ENCODE measurements around the gene SEZ6L. TPM values are rescaled to one million over a fixed set of nuclear protein-coding genes. Genes with fewer than 3 reads are reported as not detected.

Gene SEZ6L
- total RNA-seq, 1 experiment from 2014 or later = not detected

DNA sequence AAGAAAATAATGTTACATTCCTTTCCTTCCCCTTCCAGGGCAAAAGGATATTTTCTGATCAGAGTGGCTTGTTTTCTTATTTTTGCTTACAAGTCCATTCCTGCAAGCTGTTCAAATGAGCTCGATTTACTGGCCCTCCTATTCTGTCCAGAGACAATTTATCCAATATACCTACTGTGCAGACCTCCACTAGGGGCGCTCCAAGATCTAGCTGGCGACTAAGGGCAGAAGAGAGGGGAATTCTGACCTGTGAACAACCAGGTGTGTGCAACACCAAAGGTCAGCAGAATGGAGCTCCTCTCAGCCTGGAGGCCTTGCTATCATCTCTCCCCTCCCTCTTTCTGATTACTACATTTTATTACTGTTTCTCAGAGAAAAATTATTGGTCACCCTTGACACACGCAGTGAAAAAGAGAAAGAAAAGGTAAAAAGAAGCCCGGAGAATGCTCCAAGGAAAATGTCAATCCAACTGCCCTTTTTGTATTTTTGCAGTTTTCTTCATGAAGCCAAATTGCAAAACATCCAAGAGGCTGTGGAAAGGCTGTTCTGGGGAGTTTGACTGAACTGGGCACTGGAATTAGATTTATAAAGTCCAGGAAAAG lies 3.2 kb downstream of the SEZ6L start:
- peak; percentile 21 for DNase-seq (ENCODE audit: extremely low read depth, low read depth)

DNA sequence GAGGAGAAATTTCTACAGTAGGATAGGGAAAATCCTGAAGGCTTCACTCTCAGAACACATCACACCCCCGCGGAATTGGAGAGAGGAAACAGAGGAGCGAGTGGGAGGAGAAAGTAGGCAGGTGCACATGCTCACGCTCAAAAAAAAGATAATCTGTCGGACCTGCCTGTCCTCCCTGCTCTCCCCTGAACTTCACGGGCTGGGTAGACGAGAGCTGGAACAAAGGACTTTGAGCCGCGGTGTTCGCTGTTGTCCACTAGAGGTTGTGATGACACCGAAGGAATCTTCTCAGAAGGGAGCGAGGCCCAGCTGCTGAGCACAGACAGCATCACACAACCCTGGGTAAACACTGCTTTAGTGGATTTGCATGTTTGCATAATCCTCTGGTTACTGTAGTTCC lies 5.0 kb downstream of the SEZ6L start:
- no peak for DNase-seq (ENCODE audit: extremely low read depth, low read depth)

DNA sequence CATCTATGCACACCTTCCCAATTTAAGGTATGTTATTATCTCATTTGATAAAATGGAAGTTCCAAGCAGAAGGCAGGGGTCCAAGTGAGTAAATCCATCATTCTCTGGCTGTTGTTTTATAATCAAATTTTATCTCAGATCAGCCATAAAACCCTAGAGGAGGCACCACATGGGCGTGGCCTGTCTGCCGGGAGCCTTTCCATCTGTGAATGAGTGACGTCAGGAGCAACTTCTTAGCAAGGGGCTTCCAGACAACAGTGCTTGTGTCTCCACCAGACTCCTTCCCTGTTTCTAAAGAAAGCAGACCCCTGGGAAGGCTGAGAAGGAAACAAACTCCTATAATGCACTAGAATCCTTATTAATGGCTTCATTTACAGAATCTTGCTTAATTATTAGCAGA lies 13.5 kb downstream of the SEZ6L start:
- no peak for DNase-seq (ENCODE audit: extremely low read depth, low read depth)

DNA sequence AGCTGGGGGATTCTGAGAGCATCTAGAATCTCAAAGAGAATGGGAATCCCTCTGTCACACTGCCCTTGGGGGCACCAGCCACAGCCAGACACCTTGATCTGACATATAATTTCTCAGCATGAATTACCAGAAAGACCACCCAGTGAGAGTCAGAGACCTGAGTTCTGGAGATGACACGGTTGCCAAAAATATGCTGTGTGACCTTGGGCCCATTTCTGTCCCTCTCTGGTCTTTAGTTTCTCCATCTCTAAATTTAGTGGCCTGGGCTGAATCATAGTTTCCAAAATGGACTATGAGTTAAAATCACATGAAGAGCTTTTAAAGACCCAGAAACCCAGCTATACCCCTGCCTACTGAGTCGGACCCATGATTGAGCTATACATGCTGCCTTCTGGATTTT lies 15.9 kb downstream of the SEZ6L start:
- no peak for DNase-seq (ENCODE audit: extremely low read depth, low read depth)

DNA sequence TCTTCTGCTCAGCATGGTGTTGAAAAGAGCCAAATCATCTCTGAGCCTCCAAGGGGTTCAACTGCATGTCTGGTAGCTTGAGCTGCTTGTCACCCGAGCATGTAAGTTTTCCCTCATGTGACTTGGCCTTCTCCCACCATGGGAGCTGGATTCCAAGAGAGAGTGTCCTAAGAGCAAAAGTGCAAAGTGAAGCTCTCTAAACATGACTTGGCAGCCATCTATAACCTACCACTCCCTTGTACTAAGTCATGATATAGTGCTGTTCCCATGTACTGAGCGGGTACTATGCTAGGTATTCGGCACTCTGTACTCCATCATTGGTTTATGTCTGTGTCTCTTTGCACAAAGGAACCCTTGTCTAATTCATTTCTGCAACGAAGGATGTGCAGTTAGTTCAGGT lies 19.1 kb downstream of the SEZ6L start:
- DNase-seq (ENCODE audit: extremely low read depth, low read depth) = no peak

DNA sequence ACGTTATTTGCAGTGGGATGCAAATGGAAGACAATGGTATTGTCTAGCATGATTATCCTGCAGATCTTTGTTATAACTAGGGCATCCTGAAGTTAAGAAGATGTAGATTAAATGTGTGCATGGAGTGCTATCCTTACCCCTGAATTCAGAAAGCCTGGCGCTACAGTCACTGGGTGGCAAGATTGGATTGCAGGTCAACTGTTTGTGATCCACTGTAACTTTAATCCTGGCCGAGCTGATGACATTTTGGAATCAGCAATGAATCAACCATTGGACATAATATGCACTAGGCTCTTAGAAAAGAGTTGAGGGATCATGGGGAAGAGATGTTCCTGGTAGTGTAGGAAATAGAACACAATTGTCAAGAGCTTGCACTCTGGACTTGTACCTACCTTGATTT lies 25.1 kb downstream of the SEZ6L start:
- no peak for DNase-seq (ENCODE audit: extremely low read depth, low read depth)

DNA sequence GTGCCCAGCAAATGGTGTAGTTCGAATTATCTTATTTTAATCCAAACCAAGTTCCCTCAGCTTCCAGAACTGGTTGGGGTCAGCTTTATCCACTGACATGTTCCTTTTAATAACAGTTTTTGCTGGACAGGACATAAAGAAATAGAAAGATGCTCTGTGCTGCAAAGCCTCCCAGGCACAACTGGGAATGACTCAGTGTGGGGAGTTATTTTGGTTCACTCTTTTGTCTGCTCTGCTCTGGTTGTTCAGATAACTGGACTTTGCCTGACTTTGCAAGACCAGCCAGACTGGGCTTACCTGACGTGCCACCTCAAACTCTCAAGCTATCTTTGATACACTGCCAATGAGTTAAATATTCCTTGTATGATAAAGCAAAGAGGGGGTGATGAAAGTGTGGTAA lies 25.6 kb downstream of the SEZ6L start:
- no peak for DNase-seq (ENCODE audit: extremely low read depth, low read depth)

- DNase-seq (ENCODE audit: extremely low read depth, low read depth) = no peak
These were observed 27.4 kb downstream of the SEZ6L start for GRCh38 chr22:26196657-26197056.

DNA sequence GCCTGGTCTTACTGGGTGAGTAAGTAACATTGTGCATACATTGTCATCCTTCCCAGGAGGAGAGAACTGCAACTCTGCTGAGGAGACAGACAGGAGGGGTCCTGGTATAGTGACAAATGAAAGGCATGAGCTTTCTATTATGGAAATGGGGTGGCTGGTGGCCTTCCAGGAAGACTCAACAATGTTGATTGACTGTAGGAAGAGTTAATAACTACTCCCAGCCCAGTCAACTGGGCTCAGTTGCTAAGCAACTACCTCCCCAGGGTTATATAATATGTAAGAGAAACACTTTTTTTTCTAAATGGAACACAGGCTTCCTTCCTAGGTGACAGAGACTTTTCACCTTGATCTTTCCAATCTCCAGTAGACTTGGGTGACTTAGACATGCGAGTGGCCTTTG lies 28.2 kb downstream of the SEZ6L start:
- no peak for DNase-seq (ENCODE audit: extremely low read depth, low read depth)

GRCh38 chr22:26199665-26200064 lies 30.4 kb downstream of the SEZ6L start:
- no peak for DNase-seq (ENCODE audit: extremely low read depth, low read depth)

GRCh38 chr22:26202280-26202924 lies 33.1 kb downstream of the SEZ6L start:
- DNase-seq (ENCODE audit: extremely low read depth, low read depth) = no peak

DNA sequence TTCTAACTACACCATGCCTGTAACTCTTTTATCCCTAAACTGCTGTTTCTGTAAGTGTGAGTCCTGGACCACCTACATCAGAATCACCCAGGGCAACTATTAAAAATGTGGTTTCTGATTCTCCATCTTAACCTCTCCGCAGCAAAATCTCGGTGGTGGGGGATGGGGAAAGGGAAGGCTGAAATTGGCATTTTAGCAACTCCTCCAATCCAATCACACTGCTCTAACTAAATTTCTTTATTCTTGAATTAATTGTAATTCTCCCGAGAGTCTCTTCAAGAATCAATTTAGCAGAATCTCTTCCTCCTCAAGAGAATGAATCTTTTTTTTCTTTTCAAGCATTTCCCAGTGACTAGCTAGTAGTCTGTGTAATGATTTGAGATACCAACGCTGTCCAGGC lies 36.2 kb downstream of the SEZ6L start:
- no peak for DNase-seq (ENCODE audit: extremely low read depth, low read depth)

DNA sequence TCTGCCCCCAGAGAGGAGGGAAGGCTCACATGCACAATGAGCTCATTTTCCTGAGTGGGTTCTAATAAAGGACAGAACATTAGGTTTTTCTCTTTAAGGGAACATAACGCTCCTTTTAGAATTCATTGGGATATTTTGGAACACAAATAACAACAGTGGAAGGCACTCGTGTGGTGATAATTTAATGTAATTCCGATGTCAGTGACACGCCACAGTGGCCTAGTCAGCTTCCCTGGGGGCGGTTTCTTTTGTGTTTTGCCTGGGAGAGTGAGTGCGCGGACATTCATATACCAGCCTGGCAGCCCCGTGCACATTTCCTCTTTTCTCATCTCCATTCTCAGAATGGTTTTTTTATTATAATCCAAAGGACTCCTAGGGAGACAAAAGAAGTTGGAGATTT lies 41.1 kb downstream of the SEZ6L start:
- DNase-seq (ENCODE audit: extremely low read depth, low read depth) = no peak

DNA sequence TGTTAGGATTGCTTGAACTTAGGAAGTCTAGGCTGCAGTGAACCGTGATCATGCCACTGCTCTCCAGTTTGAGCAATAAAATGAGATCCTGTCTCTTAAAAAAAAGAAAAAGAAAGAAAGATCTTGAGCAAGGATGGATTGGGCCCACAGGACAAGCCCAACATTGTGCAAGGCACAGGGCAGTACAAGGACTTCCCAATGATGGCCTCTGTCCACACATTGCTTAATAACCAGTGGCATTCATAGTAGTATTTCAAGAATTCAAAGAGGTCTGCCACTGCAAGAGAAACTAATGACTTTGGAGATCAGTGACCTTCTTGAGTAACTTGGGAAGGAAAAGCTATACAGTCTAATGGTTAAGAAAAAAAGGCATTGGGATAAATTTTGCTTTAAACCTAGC lies 44.6 kb downstream of the SEZ6L start:
- no peak for DNase-seq (ENCODE audit: extremely low read depth, low read depth)

DNA sequence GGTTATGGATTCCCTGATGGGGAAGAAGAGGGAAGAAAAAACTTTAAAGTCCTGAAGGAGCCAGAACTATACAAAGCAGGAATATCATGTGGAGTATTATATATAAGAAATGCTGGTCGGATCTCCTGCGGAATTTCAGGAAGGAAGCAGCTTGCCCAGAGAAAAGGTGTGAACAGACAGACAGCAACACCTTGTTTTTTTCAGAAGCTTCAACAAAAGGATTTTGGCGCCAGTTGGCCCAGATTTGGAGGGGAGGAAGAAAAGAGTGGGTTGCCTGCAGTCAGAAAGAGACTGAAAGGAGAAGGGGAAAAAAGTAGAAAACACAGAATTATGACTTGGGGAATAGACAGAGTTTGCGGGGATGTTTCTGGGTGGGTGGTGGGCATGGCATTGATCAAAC lies 45.2 kb downstream of the SEZ6L start:
- no peak for DNase-seq (ENCODE audit: extremely low read depth, low read depth)

DNA sequence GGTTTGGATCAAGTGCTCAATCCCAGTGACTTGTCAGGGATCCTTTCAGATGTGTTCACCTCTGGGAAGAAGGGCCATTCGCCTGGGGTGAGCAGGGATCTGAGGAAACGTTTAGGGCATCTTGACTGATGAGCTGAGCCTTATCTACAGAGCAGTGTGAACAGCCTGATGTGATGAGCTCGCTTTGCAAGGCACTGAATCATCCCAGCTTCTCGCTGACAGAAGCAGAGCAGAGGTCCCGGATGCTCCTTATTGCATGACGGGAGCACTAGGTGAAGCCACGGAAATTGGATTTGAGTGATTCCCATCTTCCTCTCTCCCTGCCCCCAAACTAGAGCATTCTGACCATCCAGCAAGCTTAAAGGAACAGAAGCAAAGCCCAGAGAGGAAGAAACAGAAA lies 46.5 kb downstream of the SEZ6L start:
- DNase-seq (ENCODE audit: extremely low read depth, low read depth) = no peak

GRCh38 chr22:26225207-26225606 lies 55.9 kb downstream of the SEZ6L start:
- no peak for DNase-seq (ENCODE audit: extremely low read depth, low read depth)

GRCh38 chr22:26226538-26227297 lies 57.5 kb downstream of the SEZ6L start:
- no peak for DNase-seq (ENCODE audit: extremely low read depth, low read depth)

- no peak for DNase-seq (ENCODE audit: extremely low read depth, low read depth)
These were observed 60.6 kb downstream of the SEZ6L start for GRCh38 chr22:26229910-26230309.

DNA sequence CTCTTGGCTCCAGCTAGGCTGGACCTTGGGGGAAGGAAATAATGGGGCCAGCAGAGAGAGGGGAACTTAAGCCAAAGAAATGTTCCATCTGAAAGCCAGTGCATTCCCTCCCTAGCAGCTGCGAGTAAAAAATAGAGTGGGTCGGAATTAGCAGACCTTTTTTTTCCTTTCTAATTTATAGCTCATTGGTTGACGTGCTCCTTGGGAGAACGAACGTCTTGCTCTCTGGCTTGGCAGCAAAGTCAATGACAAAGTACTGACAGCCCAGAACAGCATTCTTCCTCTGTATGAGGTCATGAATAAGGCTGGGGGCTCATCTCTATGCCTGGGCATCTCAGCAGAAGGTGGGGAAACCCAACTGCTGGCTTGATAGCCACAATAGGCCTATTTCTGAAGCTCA lies 65.0 kb downstream of the SEZ6L start:
- DNase-seq (ENCODE audit: extremely low read depth, low read depth) = no peak

DNA sequence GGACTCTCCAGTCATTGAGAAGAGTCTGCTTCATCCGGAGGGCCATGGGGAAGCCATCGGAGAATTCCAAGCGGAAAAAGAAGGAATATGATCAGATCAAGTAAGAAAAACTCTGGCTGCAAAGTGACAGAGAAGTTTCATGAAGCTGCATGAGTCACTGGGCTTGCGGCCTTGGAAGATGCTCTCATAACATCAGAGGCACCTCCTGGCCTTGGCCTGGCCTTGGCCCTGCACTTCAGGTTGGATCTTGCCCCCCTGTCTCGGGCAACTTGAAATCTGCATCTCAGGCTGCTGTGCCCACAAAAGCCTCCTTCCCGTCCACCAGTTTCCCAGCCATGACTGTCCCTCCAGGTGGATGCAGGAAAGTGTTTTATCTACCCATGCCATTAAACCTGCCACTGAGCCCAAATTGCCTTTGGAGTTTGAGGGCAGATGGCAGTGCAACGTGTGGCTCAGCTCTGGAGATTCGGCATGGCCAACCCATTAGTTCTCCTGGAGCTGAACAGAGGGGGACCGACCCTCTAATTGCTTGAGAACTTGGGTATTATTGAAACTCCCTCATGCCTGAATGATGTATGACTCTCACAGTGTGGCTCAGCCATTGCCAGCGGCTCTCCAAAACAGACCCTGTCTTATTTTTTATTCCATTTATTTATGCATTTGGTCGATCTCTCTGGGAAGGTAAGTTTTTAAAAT lies 66.7 kb downstream of the SEZ6L start:
- DNase-seq (ENCODE audit: extremely low read depth, low read depth) = no peak

GRCh38 chr22:26236991-26237390 lies 67.7 kb downstream of the SEZ6L start:
- no peak for DNase-seq (ENCODE audit: extremely low read depth, low read depth)

Measured in NCI-H460 (cell line).